ENCODE data around the gene RAP2A. TPM values are rescaled to one million over a fixed set of nuclear protein-coding genes. Genes with fewer than 3 reads are reported as not detected.

The RAP2A gene
- total RNA-seq, 1 donor from 2014 or later: 46.6 TPM

DNA sequence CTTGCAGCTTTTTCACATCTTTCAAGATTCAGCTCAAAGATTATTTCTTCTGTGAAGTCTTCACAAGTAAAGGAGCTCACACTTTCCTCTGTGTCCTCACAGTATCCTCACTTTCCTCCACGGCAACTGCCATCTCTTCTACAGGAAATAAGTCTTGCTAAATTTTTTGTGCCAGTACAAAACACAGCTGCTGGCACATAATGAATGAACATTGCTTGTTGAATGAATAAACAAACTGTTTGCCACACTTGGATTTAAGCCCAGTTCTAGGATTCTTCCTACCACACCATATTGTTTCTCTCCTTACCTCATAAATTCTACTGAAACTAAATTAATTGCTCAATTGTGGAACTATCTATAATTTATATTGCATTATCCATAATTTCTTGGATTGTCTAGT lies 59.5 kb downstream of the RAP2A start:
- no peaks in the 10 kb centered on the region for H3K36me3 ChIP-seq (ENCODE audit: insufficient read depth, low read length)
- no peak overlapping the region for H3K4me2 ChIP-seq (ENCODE audit: low read length)
- no peaks in the 10 kb centered on the region for H3K4me1 ChIP-seq (ENCODE audit: insufficient read depth, low read length)
- H3K27me3 ChIP-seq (ENCODE audit: insufficient read depth, low read length): no peaks in the 10 kb centered on the region
- no peaks in the 10 kb centered on the region for H3K79me2 ChIP-seq (ENCODE audit: insufficient read depth, low read length)
- H2AFZ ChIP-seq (ENCODE audit: low read depth, low read length): no peak overlapping the region
- no peak overlapping the region for H3K4me3 ChIP-seq (ENCODE audit: insufficient read depth, low read depth, low read length)
- H3K4me1 Mint-ChIP-seq (ENCODE audit: low read depth, unreplicated experiment): peaks cover 11% of the 10 kb centered on the region
- H3K9me3 Mint-ChIP-seq (ENCODE audit: unreplicated experiment): no peaks in the 10 kb centered on the region
- no peak overlapping the region for H3K4me3 Mint-ChIP-seq (ENCODE audit: unreplicated experiment)
- DNase-seq (ENCODE audit: low read depth): no peak
- H3K27me3 Mint-ChIP-seq (ENCODE audit: low read depth, unreplicated experiment): no peaks in the 10 kb centered on the region
- H3K27ac Mint-ChIP-seq (ENCODE audit: unreplicated experiment): no peak overlapping the region
- H3K9me3 ChIP-seq (ENCODE audit: insufficient read depth, low read depth, low read length): no peaks in the 10 kb centered on the region
- no peaks in the 10 kb centered on the region for H4K20me1 ChIP-seq (ENCODE audit: insufficient read depth, low read length)
- no peak overlapping the region for H3K27ac ChIP-seq (ENCODE audit: low read depth, low read length)
- no peak overlapping the region for H3K9ac ChIP-seq (ENCODE audit: low read length)
- H3K36me3 Mint-ChIP-seq (ENCODE audit: low read depth, unreplicated experiment): no peaks in the 10 kb centered on the region
- TF ChIP-seq, protein P1, sequence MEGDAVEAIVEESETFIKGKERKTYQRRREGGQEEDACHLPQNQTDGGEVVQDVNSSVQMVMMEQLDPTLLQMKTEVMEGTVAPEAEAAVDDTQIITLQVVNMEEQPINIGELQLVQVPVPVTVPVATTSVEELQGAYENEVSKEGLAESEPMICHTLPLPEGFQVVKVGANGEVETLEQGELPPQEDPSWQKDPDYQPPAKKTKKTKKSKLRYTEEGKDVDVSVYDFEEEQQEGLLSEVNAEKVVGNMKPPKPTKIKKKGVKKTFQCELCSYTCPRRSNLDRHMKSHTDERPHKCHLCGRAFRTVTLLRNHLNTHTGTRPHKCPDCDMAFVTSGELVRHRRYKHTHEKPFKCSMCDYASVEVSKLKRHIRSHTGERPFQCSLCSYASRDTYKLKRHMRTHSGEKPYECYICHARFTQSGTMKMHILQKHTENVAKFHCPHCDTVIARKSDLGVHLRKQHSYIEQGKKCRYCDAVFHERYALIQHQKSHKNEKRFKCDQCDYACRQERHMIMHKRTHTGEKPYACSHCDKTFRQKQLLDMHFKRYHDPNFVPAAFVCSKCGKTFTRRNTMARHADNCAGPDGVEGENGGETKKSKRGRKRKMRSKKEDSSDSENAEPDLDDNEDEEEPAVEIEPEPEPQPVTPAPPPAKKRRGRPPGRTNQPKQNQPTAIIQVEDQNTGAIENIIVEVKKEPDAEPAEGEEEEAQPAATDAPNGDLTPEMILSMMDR (IDR thresholded peaks at IDR 0.05; ENCODE audit: insufficient read depth, low read depth, low read length): no peak
- no peak for TF ChIP-seq EZH2 (IDR thresholded peaks at IDR 0.05; ENCODE audit: insufficient read depth, low read length)
- no peak for FAIRE-seq

DNA sequence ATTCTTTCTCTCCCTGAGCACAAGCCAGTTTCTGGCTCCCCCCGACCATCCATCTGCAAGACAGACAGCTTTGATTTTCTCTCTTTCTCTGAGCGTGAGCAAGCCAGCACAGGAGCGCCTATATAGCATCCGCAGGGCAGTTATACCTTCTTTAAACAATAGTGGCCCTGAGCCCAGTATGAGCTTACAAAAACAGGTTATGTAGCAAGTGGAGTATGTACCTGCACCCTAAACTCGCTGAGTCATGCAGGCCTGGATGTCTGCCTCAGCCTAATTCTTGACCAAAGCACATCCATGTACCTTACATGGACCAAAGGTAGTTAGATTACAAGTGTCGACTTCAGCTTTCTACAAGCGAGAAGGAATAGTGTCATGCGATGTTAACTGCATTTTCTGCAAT lies 61.7 kb downstream of the RAP2A start:
- H3K27ac Mint-ChIP-seq (ENCODE audit: unreplicated experiment): no peak overlapping the region
- H3K27me3 Mint-ChIP-seq (ENCODE audit: low read depth, unreplicated experiment): no peaks in the 10 kb centered on the region
- Histone ChIP-seq H3K9me3 (ENCODE audit: insufficient read depth, low read depth, low read length) (no peaks in the 10 kb centered on the region), H3K36me3 (ENCODE audit: insufficient read depth, low read length) (no peaks in the 10 kb centered on the region), H3K4me2 (ENCODE audit: low read length) (no peak overlapping the region), H2AFZ (ENCODE audit: low read depth, low read length) (no peak overlapping the region), H3K9ac (ENCODE audit: low read length) (no peak overlapping the region), H3K4me3 (ENCODE audit: insufficient read depth, low read depth, low read length) (no peak overlapping the region), H3K79me2 (ENCODE audit: insufficient read depth, low read length) (no peaks in the 10 kb centered on the region), H3K4me1 (ENCODE audit: insufficient read depth, low read length) (no peaks in the 10 kb centered on the region), H4K20me1 (ENCODE audit: insufficient read depth, low read length) (no peaks in the 10 kb centered on the region), H3K27me3 (ENCODE audit: insufficient read depth, low read length) (no peaks in the 10 kb centered on the region), H3K27ac (ENCODE audit: low read depth, low read length) (no peak overlapping the region)
- TF ChIP-seq, protein P1 (IDR thresholded peaks at IDR 0.05; ENCODE audit: insufficient read depth, low read depth, low read length): no peak
- TF ChIP-seq EZH2 (IDR thresholded peaks at IDR 0.05; ENCODE audit: insufficient read depth, low read length): no peak
- no peak for FAIRE-seq
- no peak for DNase-seq (ENCODE audit: low read depth)
- no peaks in the 10 kb centered on the region for H3K9me3 Mint-ChIP-seq (ENCODE audit: unreplicated experiment)
- peaks cover 11% of the 10 kb centered on the region for H3K4me1 Mint-ChIP-seq (ENCODE audit: low read depth, unreplicated experiment)
- no peak overlapping the region for H3K4me3 Mint-ChIP-seq (ENCODE audit: unreplicated experiment)
- no peaks in the 10 kb centered on the region for H3K36me3 Mint-ChIP-seq (ENCODE audit: low read depth, unreplicated experiment)

DNA sequence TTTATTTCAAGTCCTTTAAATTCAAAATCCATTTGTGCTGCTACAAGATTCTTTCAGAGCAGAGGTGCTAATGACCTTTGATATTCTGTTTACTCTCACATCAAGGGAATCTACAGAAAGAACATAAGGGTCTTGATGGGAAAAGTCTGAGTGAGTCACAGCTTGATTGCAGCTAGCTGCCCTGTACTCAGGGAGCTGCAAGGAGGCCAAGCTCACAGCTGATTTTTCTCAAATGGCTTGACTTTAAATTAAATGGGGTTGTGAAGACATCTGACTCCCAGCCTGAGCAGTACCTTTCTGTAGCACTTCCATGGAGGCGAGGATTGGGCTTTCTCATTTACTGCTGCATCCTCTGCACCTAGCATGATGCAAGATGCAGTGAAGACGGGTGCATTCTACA lies 62.5 kb downstream of the RAP2A start:
- Mint-ChIP-seq H3K36me3 (ENCODE audit: low read depth, unreplicated experiment) (no peaks in the 10 kb centered on the region), H3K9me3 (ENCODE audit: unreplicated experiment) (no peaks in the 10 kb centered on the region), H3K4me3 (ENCODE audit: unreplicated experiment) (no peak overlapping the region), H3K27me3 (ENCODE audit: low read depth, unreplicated experiment) (no peaks in the 10 kb centered on the region), H3K27ac (ENCODE audit: unreplicated experiment) (no peak overlapping the region), H3K4me1 (ENCODE audit: low read depth, unreplicated experiment) (peaks cover 11% of the 10 kb centered on the region)
- Histone ChIP-seq H3K9ac (ENCODE audit: low read length) (no peak overlapping the region), H3K79me2 (ENCODE audit: insufficient read depth, low read length) (no peaks in the 10 kb centered on the region), H2AFZ (ENCODE audit: low read depth, low read length) (no peak overlapping the region), H3K4me2 (ENCODE audit: low read length) (no peak overlapping the region), H4K20me1 (ENCODE audit: insufficient read depth, low read length) (no peaks in the 10 kb centered on the region), H3K27me3 (ENCODE audit: insufficient read depth, low read length) (no peaks in the 10 kb centered on the region), H3K36me3 (ENCODE audit: insufficient read depth, low read length) (no peaks in the 10 kb centered on the region), H3K4me1 (ENCODE audit: insufficient read depth, low read length) (no peaks in the 10 kb centered on the region), H3K27ac (ENCODE audit: low read depth, low read length) (no peak overlapping the region), H3K9me3 (ENCODE audit: insufficient read depth, low read depth, low read length) (no peaks in the 10 kb centered on the region), H3K4me3 (ENCODE audit: insufficient read depth, low read depth, low read length) (no peak overlapping the region)
- FAIRE-seq (no peak), DNase-seq (ENCODE audit: low read depth) (no peak)
- no peak for TF ChIP-seq EZH2 (IDR thresholded peaks at IDR 0.05; ENCODE audit: insufficient read depth, low read length)
- TF ChIP-seq, protein P1 (IDR thresholded peaks at IDR 0.05; ENCODE audit: insufficient read depth, low read depth, low read length): no peak
